Measurements from ENCODE around the gene BCAS1.

DNA sequence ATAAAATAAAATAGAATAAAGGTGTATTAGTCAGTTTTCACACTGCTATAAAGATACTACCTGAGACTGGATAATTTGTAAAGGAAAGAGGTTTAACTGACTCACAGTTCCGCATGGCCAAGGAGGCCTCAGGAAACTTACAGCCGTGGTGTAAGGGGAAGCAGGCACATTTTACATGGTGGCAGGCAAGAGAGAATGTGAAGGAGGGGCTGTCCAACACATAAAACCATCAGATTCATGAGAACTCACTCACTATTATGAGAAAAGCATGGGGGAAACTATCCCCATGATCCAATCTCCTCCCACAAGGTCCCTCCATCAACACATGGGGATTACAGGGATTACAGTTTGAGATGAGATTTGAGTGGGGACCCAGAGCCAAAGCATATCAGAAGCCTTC lies 41.1 kb upstream of the BCAS1 start:
- TF ChIP-seq, protein P1, sequence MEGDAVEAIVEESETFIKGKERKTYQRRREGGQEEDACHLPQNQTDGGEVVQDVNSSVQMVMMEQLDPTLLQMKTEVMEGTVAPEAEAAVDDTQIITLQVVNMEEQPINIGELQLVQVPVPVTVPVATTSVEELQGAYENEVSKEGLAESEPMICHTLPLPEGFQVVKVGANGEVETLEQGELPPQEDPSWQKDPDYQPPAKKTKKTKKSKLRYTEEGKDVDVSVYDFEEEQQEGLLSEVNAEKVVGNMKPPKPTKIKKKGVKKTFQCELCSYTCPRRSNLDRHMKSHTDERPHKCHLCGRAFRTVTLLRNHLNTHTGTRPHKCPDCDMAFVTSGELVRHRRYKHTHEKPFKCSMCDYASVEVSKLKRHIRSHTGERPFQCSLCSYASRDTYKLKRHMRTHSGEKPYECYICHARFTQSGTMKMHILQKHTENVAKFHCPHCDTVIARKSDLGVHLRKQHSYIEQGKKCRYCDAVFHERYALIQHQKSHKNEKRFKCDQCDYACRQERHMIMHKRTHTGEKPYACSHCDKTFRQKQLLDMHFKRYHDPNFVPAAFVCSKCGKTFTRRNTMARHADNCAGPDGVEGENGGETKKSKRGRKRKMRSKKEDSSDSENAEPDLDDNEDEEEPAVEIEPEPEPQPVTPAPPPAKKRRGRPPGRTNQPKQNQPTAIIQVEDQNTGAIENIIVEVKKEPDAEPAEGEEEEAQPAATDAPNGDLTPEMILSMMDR (conservative IDR thresholded peaks at IDR 0.05 in 1 of 2, IDR thresholded peaks at IDR 0.05 in 1 of 2; ENCODE audit: extremely low read depth in 1 of 2, insufficient read depth in 1 of 2, low read depth in 1 of 2, low read length in 2 of 2): no peak
- no peak for TF ChIP-seq EZH2 (IDR thresholded peaks at IDR 0.05; ENCODE audit: borderline replicate concordance, low read length)
